ENCODE measurements around the gene FGF21.
"Not testable (repeated sequence)": the region's sequence is repeated elsewhere in the genome, so short reads cannot be mapped to it uniquely, and the experiment has no call there.

FGF21 gene

DNA sequence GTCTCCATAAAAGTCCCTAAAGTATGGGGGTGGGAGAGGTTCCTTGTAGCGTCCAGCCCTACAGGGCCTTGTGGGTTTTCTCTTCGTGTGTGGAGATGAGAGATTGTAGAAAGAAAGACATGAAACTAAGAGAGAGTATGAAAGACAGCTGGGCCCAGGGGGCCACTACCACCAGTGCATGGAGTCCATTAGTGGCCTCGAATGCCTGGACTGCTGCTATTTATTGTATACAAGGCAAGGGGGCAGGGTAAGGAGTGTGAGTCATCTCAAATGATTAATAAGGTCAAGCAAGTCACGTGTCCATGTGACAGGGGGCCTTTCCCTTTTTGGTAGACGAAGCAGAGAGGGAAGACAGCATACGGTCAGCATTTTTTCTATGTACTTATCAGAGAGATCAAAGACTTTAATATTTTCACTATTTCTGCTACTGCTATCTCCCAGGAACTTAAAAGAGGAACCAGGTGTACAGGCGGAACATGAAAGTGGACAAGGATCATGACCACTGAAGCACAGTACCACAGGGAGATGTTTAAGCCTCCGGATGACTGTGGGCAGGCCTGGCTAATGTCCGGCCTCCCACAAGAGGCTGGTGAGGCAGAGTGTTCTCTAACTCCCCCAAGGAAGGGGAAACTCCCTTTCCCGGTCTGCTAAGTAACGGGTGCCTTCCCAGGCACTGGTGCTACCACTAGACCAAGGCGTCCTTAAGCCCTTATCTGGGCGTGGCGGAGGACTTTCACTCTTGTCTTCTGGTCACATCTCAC, 25.5 kb downstream of the FGF21 start:
- no peak for DNase-seq (ENCODE audit: insufficient read length)
- no peak for TF ChIP-seq TAF1 (IDR thresholded peaks at IDR 0.05; ENCODE audit: borderline replicate concordance, low read depth, low read length)
- TF ChIP-seq POLR2A (IDR thresholded peaks at IDR 0.05; ENCODE audit: low read depth, low read length), result no peak
- FAIRE-seq, result peak; percentile 21

DNA sequence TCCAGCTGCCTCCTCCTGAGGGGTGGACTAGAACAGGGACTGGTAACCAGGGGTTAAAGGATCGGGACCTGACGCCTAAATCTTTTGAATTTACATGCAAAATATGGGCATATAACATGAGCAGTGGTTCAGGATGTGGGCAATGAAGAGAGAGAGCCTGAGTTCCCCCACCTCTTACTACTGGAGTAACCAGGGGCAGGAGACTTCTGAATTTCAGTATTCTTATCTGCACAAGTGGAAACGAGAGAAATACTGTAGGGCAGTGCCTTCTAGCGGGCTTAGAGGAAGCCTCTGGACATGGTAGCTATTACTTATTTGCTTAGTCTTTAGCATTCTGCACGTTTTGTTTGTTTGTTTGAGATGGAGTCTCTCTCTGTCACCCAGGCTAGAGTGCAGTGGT, 29.2 kb downstream of the FGF21 start:
- FAIRE-seq (no peak), DNase-seq (ENCODE audit: insufficient read length) (no peak)
- TF ChIP-seq POLR2A (IDR thresholded peaks at IDR 0.05; ENCODE audit: low read depth, low read length) (no peak), POLR2AphosphoS5 (IDR thresholded peaks at IDR 0.05; ENCODE audit: low read depth, low read length) (no peak), TAF1 (IDR thresholded peaks at IDR 0.05; ENCODE audit: borderline replicate concordance, low read depth, low read length) (no peak)

DNA sequence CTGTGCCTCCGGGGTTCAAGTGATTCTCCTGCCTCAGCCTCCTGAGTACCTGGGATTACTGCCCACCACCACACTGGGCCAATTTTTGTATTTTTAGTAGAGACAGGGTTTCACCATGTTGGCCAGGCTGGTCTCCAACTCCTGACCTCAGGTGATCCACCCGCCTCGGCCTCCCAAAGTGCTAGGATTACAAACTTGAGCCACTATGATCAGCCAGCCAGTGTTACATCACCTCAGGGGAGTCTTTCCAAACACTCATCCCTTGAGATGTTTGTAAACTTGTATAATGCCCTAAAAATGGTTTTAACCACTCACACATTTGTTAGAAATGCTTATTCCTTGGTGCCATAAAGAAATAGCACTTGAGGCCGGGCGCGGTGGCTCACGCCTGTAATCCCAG, 31.1 kb downstream of the FGF21 start:
- DNase-seq (ENCODE audit: insufficient read length); FAIRE-seq: not testable (repeated sequence)

DNA sequence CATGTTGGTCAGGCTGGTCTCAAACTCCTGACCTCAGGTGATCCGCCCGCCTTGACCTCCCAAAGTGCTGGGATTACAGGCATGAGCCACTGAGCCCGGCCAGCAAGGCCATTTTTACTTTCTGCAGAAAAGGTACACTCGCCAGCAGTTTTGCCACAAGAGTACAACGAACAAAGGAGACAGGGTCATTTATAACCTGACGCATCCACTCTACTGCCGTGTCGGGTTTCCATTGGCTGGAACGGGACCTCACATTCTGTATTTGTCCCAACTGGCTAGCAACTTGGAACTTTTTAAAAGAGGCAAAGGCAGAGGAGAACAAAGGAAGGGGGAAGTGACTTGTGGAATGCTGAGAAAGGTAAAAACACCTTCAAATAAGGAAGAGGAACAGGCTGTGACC, 32.0 kb downstream of the FGF21 start:
- not testable (repeated sequence) for FAIRE-seq; DNase-seq (ENCODE audit: insufficient read length)

DNA sequence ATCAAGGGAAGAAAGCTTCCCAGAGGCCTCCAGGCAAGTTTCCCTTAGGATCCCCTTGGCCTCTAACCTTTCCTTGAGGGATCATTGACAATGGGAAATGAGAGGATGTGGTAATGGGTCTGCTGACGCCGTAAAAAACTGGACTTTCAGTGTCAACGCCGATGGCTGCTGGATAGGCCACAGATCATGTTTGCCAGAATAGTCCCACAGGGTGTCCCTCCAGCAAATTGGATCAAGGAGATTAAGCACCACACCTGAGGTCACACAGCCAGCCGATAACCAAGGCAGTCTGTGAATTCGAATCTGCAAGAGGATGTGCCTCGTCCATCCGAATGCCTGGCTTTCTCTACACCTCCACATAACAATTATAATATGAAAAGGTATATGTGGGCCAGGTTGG, 37.9 kb downstream of the FGF21 start:
- TF ChIP-seq TAF1 (IDR thresholded peaks at IDR 0.05; ENCODE audit: borderline replicate concordance, low read depth, low read length) (no peak), POLR2A (IDR thresholded peaks at IDR 0.05; ENCODE audit: low read depth, low read length) (no peak), POLR2AphosphoS5 (IDR thresholded peaks at IDR 0.05; ENCODE audit: low read depth, low read length) (no peak)
- FAIRE-seq, result no peak
- no peak for DNase-seq (ENCODE audit: insufficient read length)

DNA sequence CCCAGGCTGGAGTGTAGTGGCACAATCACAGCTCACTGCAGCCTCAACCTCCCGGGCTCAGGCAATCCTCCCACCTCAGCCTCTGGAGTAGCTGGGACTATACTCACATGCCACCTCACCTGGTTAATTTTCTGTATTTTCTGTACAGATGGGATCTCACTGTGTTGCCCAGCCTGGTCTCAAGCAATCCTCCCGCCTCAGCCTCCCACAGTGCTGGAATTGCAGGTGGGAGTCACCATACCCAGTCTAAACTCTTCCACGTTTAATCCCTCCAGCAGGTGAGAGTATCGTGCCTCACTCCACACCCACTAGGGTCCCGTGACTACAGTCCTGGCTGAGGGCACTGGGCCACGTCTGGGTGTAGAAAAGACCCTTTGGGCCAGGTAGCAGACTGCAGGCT, 39.0 kb downstream of the FGF21 start:
- DNase-seq (ENCODE audit: insufficient read length) (no peak), FAIRE-seq (no peak)
- no peak for TF ChIP-seq POLR2AphosphoS5 (IDR thresholded peaks at IDR 0.05; ENCODE audit: low read depth, low read length)
- TF ChIP-seq TAF1 (IDR thresholded peaks at IDR 0.05; ENCODE audit: borderline replicate concordance, low read depth, low read length), result no peak
- no peak for TF ChIP-seq POLR2A (IDR thresholded peaks at IDR 0.05; ENCODE audit: low read depth, low read length)

DNA sequence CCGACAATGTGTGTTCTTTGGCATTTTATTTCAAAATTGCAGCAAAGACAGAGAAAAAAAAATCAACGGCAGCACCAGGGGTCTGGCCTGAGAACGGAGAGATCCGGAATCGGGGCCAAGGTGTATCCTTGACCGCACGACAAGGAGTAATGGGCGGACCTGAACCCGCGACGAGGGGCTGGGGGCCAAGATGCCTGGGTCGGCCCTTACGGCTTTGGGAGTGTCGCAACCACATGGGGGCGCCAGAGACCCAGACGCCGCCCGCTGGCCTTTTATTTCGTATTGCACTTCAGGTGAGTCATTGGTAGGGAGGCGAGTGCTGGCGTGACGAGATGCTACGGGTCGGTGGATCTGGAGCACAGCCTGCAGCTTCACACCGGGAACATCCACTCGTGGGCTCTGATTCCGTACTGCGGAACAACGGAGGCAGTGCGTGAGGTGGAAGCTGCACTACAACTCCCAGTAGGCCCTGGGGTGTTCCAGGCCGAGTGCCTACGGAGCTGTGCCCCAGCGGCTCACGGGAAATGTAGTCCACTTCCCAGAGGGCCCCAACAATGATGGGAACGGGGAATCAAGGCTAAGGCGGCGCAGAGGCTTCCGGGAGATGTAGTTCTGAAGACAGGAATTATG, 39.8 kb downstream of the FGF21 start:
- no peak for TF ChIP-seq TAF1 (IDR thresholded peaks at IDR 0.05; ENCODE audit: borderline replicate concordance, low read depth, low read length)
- peak; percentile 54; the same call in 1 of the 2 replicates for TF ChIP-seq POLR2A (IDR thresholded peaks at IDR 0.05; ENCODE audit: low read depth, low read length)
- 0 out of 2 replicates have a peak, but pooled peaks have one; percentile 43 for TF ChIP-seq POLR2AphosphoS5 (IDR thresholded peaks at IDR 0.05; ENCODE audit: low read depth, low read length)
- FAIRE-seq, result peak; percentile 100
- DNase-seq (ENCODE audit: insufficient read length), result peak; percentile 89

DNA sequence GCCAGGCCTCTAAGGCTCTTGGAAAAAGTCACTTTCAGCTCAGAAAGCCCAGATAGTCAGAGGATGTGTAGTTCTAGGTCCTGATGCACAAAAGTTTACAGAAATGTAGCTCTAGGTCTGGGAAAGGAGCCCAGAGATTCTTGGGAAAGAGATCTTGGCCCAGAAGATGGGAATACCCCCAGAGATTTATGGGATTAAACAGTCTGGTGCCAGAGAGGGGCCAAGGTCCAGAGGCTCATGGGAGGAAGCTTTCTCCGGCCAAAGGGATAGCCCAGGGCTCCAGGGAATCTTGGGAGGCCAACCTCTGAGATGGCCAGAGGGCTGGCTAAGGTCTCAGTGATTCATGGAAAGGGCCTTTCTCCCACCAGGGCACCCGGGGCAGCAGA, 40.4 kb downstream of the FGF21 start:
- FAIRE-seq, result no peak
- TF ChIP-seq TAF1 (IDR thresholded peaks at IDR 0.05; ENCODE audit: borderline replicate concordance, low read depth, low read length) (no peak), POLR2AphosphoS5 (IDR thresholded peaks at IDR 0.05; ENCODE audit: low read depth, low read length) (no peak), POLR2A (IDR thresholded peaks at IDR 0.05; ENCODE audit: low read depth, low read length) (no peak)
- no peak for DNase-seq (ENCODE audit: insufficient read length)

DNA sequence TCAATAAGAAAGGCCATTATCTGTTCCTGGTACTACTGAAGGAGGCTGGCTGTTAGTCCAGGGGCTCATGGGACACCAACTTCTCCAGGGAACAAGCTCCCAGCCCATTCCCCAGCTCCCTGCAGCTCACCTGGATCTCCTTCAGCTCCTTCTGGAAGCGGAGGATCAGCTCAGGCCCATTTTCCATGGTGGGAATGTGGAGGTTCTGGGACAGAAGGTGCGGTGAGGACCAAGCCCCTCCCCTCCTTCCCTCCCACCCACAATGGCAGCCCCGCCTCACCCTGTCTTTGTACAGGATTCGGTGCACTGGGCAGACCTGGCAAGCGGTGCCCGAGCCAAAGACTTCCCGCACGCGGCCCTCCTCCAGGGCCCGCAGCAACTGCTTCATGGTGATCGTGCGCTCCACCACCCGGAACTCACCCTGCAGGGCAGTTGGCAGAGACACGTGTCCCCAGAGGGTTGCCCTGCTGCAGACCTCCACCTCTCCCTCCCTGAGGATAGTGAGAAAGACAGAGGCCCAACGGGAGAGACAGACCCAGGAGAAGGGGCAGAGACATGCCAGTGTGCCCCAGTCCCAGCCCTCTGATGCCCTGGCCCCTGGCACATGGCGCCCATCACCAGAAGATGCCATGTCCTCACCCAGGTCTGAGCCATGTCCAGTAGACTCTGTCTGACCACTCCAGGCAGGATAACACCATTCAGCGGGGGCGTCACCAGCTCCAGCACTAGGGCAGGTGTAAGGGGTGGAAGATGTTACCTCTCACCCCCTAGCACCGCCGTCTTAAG, 41.2 kb downstream of the FGF21 start:
- DNase-seq (ENCODE audit: insufficient read length), result no peak
- no peak for TF ChIP-seq TAF1 (IDR thresholded peaks at IDR 0.05; ENCODE audit: borderline replicate concordance, low read depth, low read length)
- TF ChIP-seq POLR2A (IDR thresholded peaks at IDR 0.05; ENCODE audit: low read depth, low read length), result no peak
- TF ChIP-seq POLR2AphosphoS5 (IDR thresholded peaks at IDR 0.05; ENCODE audit: low read depth, low read length), result 0 out of 2 replicates have a peak, but pooled peaks have one; percentile 16
- FAIRE-seq, result no peak

DNA sequence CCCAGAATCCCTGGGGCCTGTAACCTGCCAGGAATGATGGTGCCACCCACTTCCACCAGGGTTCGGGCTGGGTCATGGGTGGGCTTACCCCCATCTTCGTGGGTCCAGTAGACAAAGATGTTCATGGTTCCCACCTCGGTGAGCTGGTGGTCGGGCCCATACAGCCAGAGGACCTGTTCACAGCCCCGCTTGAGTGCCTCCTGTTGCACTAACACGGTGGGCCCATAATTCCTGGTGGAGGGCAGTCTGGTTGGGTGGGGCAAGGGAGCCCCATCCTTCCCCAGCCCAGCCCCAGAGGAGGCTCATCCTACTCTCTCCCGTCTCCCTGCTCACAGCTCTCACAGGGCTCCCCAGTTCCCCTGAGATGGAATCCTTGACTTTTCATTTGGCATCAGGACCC, 41.8 kb downstream of the FGF21 start:
- DNase-seq (ENCODE audit: insufficient read length) (no peak), FAIRE-seq (no peak)

DNA sequence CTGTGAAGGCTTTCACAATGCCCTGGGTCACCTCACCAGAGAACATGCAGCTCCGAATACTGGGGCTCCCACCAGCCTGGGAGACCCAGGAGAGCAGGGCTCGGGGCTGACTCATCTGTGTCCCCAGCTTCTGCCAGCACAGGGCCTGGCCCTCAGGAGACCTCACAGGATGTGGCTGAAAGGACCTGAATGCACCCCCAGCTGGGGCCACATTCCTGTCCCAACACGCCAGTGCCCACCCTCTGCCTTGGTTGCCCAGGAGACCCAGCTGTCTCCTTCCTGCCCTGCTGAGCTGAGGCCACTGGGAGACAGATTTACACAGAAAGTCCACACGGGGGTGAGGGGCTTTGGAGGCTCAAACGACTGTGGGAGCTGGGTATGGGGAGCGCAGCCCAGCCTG, 43.6 kb downstream of the FGF21 start:
- TF ChIP-seq POLR2A (IDR thresholded peaks at IDR 0.05; ENCODE audit: low read depth, low read length) (no peak), POLR2AphosphoS5 (IDR thresholded peaks at IDR 0.05; ENCODE audit: low read depth, low read length) (no peak), TAF1 (IDR thresholded peaks at IDR 0.05; ENCODE audit: borderline replicate concordance, low read depth, low read length) (no peak)
- DNase-seq (ENCODE audit: insufficient read length) (no peak), FAIRE-seq (no peak)

More for the DNA sequence above, 41.8 kb downstream of the FGF21 start:
- TF ChIP-seq POLR2A (IDR thresholded peaks at IDR 0.05; ENCODE audit: low read depth, low read length) (no peak), POLR2AphosphoS5 (IDR thresholded peaks at IDR 0.05; ENCODE audit: low read depth, low read length) (no peak), TAF1 (IDR thresholded peaks at IDR 0.05; ENCODE audit: borderline replicate concordance, low read depth, low read length) (no peak)

Data from GM12892 (cell line).